ENCODE results near the gene DDX42. TPM values are rescaled to one million over a fixed set of nuclear protein-coding genes. Genes with fewer than 3 reads are reported as not detected.

The DDX42 gene
- total and polyA plus RNA-seq, 2 of the 13 experiments (the other 11 are each of a cell fraction or from before 2014, with no cell fraction given), result 87.2 to 92.9 TPM

DNA sequence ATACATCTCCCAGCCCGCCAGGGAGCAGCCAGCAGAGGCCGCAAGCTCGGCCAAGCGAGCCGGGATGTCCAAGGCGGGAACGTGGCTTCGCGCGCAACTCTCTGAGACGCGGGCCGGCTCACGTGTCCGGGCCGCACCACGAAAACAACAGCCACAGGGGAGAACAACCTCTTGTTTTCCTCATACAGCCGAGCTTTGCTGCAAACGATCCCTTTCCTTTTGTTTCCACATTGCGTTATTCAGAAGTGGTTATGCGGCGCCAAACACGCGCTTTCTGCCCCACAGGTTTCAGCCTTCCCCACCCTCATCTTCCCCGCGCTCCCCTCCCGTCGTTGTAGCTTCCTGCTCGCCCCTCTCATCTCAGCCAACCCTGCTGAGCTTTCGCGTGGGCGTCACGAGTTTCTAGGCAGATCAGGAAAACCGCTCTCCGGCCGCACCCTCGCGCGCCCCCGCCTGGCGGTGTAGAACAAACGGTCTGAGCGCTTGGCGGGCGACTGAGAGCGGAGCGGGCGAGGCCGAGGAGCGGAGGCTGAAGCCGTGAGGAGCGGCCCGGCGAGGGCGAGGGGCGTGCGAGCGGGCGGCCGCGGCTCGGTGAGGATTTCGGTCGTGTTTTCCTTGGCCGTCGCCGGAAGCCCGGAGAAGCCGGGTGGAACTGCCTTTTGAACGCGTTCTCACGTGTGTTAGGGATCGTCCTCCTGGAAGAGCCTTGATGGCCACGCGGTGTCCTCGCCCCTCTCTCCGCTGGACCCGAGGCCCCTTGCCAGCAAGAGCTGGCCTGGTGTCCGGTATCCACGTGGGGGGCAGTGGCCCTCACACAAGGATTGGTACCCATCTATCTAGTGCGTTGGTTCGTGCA is 75.1 kb downstream of the DDX42 start (continued):
- TF ChIP-seq, protein P1, sequence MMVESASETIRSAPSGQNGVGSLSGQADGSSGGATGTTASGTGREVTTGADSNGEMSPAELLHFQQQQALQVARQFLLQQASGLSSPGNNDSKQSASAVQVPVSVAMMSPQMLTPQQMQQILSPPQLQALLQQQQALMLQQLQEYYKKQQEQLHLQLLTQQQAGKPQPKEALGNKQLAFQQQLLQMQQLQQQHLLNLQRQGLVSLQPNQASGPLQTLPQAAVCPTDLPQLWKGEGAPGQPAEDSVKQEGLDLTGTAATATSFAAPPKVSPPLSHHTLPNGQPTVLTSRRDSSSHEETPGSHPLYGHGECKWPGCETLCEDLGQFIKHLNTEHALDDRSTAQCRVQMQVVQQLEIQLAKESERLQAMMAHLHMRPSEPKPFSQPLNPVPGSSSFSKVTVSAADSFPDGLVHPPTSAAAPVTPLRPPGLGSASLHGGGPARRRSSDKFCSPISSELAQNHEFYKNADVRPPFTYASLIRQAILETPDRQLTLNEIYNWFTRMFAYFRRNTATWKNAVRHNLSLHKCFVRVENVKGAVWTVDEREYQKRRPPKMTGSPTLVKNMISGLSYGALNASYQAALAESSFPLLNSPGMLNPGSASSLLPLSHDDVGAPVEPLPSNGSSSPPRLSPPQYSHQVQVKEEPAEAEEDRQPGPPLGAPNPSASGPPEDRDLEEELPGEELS (CRISPR knock-in tag; IDR thresholded peaks at IDR 0.05), result no peak
- TF ChIP-seq, protein P2, sequence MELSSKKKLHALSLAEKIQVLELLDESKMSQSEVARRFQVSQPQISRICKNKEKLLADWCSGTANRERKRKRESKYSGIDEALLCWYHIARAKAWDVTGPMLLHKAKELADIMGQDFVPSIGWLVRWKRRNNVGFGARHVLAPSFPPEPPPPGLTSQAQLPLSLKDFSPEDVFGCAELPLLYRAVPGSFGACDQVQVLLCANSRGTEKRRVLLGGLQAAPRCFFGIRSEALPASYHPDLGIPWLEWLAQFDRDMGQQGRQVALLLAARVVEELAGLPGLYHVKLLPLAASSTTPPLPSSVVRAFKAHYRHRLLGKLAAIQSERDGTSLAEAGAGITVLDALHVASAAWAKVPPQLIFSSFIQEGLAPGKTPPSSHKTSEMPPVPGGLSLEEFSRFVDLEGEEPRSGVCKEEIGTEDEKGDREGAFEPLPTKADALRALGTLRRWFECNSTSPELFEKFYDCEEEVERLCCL (CRISPR knock-in tag; IDR thresholded peaks at IDR 0.05; ENCODE audit: borderline replicate concordance), result no peak
- TF ChIP-seq ZNF558 (CRISPR knock-in tag; IDR thresholded peaks at IDR 0.05; ENCODE audit: borderline replicate concordance), result no peak
- no peak for TF ChIP-seq MATR3 (CRISPR knock-in tag; IDR thresholded peaks at IDR 0.05)
- peak; percentile 56 for TF ChIP-seq HOXA3 (CRISPR knock-in tag; IDR thresholded peaks at IDR 0.05)
- TF ChIP-seq CENPX (CRISPR knock-in tag; IDR thresholded peaks at IDR 0.05), result no peak
- TF ChIP-seq JARID2 (CRISPR knock-in tag; IDR thresholded peaks at IDR 0.05; ENCODE audit: insufficient replicate concordance), result no peak
- peak; percentile 90; the same call in 1 of the 2 replicates for TF ChIP-seq ZMYM2 (CRISPR knock-in tag; IDR thresholded peaks at IDR 0.05)
- TF ChIP-seq, protein P3, sequence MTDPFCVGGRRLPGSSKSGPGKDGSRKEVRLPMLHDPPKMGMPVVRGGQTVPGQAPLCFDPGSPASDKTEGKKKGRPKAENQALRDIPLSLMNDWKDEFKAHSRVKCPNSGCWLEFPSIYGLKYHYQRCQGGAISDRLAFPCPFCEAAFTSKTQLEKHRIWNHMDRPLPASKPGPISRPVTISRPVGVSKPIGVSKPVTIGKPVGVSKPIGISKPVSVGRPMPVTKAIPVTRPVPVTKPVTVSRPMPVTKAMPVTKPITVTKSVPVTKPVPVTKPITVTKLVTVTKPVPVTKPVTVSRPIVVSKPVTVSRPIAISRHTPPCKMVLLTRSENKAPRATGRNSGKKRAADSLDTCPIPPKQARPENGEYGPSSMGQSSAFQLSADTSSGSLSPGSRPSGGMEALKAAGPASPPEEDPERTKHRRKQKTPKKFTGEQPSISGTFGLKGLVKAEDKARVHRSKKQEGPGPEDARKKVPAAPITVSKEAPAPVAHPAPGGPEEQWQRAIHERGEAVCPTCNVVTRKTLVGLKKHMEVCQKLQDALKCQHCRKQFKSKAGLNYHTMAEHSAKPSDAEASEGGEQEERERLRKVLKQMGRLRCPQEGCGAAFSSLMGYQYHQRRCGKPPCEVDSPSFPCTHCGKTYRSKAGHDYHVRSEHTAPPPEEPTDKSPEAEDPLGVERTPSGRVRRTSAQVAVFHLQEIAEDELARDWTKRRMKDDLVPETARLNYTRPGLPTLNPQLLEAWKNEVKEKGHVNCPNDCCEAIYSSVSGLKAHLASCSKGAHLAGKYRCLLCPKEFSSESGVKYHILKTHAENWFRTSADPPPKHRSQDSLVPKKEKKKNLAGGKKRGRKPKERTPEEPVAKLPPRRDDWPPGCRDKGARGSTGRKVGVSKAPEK (CRISPR knock-in tag; IDR thresholded peaks at IDR 0.05; ENCODE audit: borderline replicate concordance), result no peak
- TF ChIP-seq, protein P4, sequence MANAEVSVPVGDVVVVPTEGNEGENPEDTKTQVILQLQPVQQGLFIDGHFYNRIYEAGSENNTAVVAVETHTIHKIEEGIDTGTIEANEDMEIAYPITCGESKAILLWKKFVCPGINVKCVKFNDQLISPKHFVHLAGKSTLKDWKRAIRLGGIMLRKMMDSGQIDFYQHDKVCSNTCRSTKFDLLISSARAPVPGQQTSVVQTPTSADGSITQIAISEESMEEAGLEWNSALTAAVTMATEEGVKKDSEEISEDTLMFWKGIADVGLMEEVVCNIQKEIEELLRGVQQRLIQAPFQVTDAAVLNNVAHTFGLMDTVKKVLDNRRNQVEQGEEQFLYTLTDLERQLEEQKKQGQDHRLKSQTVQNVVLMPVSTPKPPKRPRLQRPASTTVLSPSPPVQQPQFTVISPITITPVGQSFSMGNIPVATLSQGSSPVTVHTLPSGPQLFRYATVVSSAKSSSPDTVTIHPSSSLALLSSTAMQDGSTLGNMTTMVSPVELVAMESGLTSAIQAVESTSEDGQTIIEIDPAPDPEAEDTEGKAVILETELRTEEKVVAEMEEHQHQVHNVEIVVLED (CRISPR knock-in tag; IDR thresholded peaks at IDR 0.05; ENCODE audit: borderline replicate concordance), result 0 out of 2 replicates have a peak, but pooled peaks have one; percentile 18
- no peak for TF ChIP-seq SMAD3 (CRISPR knock-in tag; IDR thresholded peaks at IDR 0.05)
- TF ChIP-seq ZEB1 (IDR thresholded peaks at IDR 0.05; ENCODE audit: insufficient replicate concordance, low read depth), result no peak
- TF ChIP-seq ZNF296 (CRISPR knock-in tag; conservative IDR thresholded peaks at IDR 0.05), result no peak
- peak; percentile 83 for TF ChIP-seq CREM (IDR thresholded peaks at IDR 0.05)
- TF ChIP-seq CREM (CRISPR knock-in tag; IDR thresholded peaks at IDR 0.05), result peak; percentile 49; the same call in 1 of the 2 replicates
- TF ChIP-seq EED (CRISPR knock-in tag; IDR thresholded peaks at IDR 0.05), result no peak
- TF ChIP-seq, protein P5, sequence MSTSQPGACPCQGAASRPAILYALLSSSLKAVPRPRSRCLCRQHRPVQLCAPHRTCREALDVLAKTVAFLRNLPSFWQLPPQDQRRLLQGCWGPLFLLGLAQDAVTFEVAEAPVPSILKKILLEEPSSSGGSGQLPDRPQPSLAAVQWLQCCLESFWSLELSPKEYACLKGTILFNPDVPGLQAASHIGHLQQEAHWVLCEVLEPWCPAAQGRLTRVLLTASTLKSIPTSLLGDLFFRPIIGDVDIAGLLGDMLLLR (CRISPR knock-in tag; IDR thresholded peaks at IDR 0.05), result peak; percentile 47; the same call in 1 of the 2 replicates
- TF ChIP-seq, protein P6, sequence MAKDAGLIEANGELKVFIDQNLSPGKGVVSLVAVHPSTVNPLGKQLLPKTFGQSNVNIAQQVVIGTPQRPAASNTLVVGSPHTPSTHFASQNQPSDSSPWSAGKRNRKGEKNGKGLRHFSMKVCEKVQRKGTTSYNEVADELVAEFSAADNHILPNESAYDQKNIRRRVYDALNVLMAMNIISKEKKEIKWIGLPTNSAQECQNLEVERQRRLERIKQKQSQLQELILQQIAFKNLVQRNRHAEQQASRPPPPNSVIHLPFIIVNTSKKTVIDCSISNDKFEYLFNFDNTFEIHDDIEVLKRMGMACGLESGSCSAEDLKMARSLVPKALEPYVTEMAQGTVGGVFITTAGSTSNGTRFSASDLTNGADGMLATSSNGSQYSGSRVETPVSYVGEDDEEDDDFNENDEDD (CRISPR knock-in tag; IDR thresholded peaks at IDR 0.05; ENCODE audit: borderline replicate concordance), result peak; percentile 80; the same call in 1 of the 2 replicates
- TF ChIP-seq ZC3H4 (CRISPR knock-in tag; IDR thresholded peaks at IDR 0.05; ENCODE audit: borderline replicate concordance), result no peak
